HG03139 (cell line): ENCODE measurements around the gene KEL.
"Not testable (repeated sequence)": the region's sequence is repeated elsewhere in the genome, so short reads cannot be mapped to it uniquely, and the experiment has no call there.

Experiments
- ATAC-seq: cut with Tn5 transposase; IDR thresholded peaks from one replicate; pipeline ENCODE4 v1.9.1; 2021; ENCODE audit not compliant: unreplicated experiment

KEL gene

GRCh38 chr7:142961973-142962926, at the start of gene KEL:
Gene KEL, minus strand, starts transcription at chr7:142962363. Its CDS starts 157 bp downstream, at chr7:142962206.
- ATAC-seq, result no peak

- ATAC-seq, result peak; percentile 92
Measured at GRCh38 chr7:143008007-143008901, 46.1 kb upstream of the KEL start.

- ATAC-seq, result no peak
Measured at GRCh38 chr7:143005632-143006260, 43.6 kb upstream of the KEL start.

- no peak for ATAC-seq
Measured at GRCh38 chr7:143003393-143004051, 41.4 kb upstream of the KEL start.

- no peak for ATAC-seq
Measured at GRCh38 chr7:143002898-143003297, 40.7 kb upstream of the KEL start.

GRCh38 chr7:143002106-143002505, 39.9 kb upstream of the KEL start:
- ATAC-seq, result no peak

GRCh38 chr7:143000648-143001047, 38.5 kb upstream of the KEL start:
- ATAC-seq, result no peak

GRCh38 chr7:142999793-143000192, 37.6 kb upstream of the KEL start:
- ATAC-seq, result no peak

GRCh38 chr7:142998966-142999365, 36.8 kb upstream of the KEL start:
- ATAC-seq, result no peak

- ATAC-seq, result no peak
Measured at GRCh38 chr7:142997456-142997989, 35.4 kb upstream of the KEL start.

- ATAC-seq, result no peak
Measured at GRCh38 chr7:142992427-142992826, 30.3 kb upstream of the KEL start.

- ATAC-seq, result no peak
Measured at GRCh38 chr7:142984297-142984696, 22.1 kb upstream of the KEL start.

- no peak for ATAC-seq
Measured at GRCh38 chr7:142983825-142984224, 21.7 kb upstream of the KEL start.

GRCh38 chr7:142978402-142978801, 16.2 kb upstream of the KEL start:
- ATAC-seq, result not testable (repeated sequence)

GRCh38 chr7:142974626-142975025, 12.5 kb upstream of the KEL start:
- no peak for ATAC-seq

- ATAC-seq, result no peak
Measured at GRCh38 chr7:142969183-142969582, 7.0 kb upstream of the KEL start.

- no peak for ATAC-seq
Measured at GRCh38 chr7:142968229-142968628, 6.1 kb upstream of the KEL start.

- ATAC-seq, result no peak
Measured at GRCh38 chr7:142964502-142965246, 2.5 kb upstream of the KEL start.

GRCh38 chr7:142963993-142964392, 1.8 kb upstream of the KEL start:
- ATAC-seq, result no peak

GRCh38 chr7:142962991-142963390, 828 bp upstream of the KEL start:
- ATAC-seq, result no peak
